ENCODE results near the gene FOXD4L3. TPM values are rescaled to one million over a fixed set of nuclear protein-coding genes. Genes with fewer than 3 reads are reported as not detected.
A peak's percentile ranks its signal among the peaks of the same experiment; 100 is the strongest.
"Not testable (repeated sequence)": the region's sequence is repeated elsewhere in the genome, so short reads cannot be mapped to it uniquely, and the experiment has no call there.

Gene FOXD4L3
- total RNA-seq, result not detected
- long read RNA-seq, result 0 reads

DNA sequence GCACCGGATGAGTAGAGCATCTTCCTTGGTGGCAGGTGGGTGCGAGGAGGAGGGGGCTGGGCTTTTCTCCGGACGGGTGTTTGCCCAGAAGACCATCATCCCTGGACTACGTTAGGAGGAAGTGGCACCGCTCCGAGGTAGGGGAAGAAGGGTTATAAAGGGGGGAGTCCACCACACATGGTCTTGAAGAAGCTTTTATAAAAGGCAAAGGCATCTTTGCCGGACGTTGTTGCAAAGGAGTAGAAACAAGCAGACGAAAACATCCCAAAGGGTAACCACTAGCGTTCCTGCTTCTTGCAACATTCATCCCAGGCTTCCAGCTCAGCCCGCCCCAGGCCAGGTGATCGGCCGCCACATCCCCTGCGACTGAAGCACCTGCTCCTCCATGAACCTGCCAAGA lies at the start of gene FOXD4L3:
FOXD4L3 (plus strand) TSS at position 301 of the 400 bp plus-strand sequence; CDS start at position 386, 85 bp downstream.
- ATAC-seq (ENCODE audit: poor library complexity); intact Hi-C loops (cut with DNase I); DNase-seq: not testable (repeated sequence)

DNA sequence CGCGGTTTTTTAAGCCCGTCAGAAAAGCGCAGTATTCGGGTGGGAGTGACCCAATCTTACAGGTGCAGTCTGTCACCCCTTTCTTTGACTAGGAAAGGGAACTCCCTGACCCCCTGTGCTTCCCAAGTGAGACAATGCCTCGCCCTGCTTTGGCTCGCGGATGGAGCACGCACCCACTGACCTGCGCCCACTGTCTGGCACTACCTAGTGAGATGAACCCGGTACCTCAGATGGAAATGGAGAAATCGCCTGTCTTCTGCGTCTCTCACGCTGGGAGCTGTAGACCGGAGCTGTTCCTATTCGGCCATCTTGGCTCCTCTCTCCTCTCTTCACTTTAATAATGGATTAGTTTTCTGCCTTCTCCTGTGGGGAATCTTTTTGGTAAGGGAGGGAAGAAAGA lies 21.6 kb upstream of the FOXD4L3 start:
- not testable (repeated sequence) for ATAC-seq (ENCODE audit: poor library complexity)
- peak; percentile 13 for DNase-seq

DNA sequence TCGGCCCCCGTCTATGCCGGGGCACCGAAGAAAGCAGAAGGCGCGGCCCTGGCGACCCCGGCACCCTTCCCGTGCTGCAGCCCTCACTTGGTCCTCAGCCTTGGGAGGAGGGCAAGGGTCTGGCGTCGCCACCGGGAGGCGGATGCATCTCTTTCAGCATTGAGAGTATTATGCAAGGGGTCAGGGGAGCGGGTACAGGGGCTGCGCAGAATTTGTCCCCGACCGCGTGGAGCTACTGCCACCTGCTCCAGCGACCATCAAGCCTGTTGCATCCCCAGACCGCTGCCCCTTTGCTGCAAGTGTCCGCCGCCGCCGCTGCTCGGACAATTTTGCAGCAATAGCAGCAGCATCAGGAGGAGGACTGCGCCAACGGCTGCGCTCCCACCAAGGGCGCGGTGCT lies 1.1 kb downstream of the FOXD4L3 start:
- DNase-seq; ATAC-seq (ENCODE audit: poor library complexity); intact Hi-C loops (cut with DNase I): not testable (repeated sequence)

More for the DNA sequence above, 21.6 kb upstream of the FOXD4L3 start:
- intact Hi-C loops (cut with DNase I), result not testable (repeated sequence)

DNA sequence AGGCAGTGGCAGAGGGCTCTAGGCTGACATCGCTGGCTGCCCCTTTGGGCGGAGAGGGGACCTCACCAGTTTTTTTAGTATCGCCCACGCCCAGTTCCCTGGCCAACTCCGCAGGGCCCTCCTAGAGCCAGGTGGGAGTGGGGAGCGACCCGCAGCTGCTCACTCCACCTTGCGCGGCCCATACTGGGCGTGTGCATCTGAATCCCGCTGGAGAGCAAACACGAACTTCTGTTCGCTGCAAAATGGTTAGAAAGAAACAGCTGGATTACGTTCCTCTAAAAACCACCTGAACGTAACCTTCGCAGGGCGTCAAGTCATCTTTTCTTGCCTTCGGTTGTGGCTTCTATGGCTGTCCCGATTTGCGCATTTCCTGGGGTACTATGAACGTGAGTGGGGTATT lies 1.5 kb downstream of the FOXD4L3 start:
- intact Hi-C loops (cut with DNase I), result not testable (repeated sequence)

DNA sequence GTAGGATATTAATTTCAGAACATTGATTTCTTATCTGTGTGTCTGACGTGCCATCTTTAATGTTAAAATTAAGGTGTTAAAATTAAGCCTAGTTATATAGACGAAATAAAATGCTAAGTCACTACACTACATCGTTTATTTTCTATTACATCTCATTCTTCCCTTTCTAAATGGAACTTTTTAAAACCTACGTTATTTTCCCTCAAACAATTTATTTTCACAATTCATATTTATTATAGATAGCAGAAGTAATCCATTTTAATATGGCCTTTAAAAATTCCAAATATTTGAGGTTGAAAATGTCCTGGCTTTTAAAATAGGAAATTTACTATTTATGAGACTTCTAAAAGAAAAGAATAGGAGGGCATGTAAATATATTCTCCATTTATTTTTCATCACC lies 2.1 kb downstream of the FOXD4L3 start:
- DNase-seq; ATAC-seq (ENCODE audit: poor library complexity); intact Hi-C loops (cut with DNase I): not testable (repeated sequence)

More for the DNA sequence above, 1.5 kb downstream of the FOXD4L3 start:
- not testable (repeated sequence) for ATAC-seq (ENCODE audit: poor library complexity); DNase-seq

DNA sequence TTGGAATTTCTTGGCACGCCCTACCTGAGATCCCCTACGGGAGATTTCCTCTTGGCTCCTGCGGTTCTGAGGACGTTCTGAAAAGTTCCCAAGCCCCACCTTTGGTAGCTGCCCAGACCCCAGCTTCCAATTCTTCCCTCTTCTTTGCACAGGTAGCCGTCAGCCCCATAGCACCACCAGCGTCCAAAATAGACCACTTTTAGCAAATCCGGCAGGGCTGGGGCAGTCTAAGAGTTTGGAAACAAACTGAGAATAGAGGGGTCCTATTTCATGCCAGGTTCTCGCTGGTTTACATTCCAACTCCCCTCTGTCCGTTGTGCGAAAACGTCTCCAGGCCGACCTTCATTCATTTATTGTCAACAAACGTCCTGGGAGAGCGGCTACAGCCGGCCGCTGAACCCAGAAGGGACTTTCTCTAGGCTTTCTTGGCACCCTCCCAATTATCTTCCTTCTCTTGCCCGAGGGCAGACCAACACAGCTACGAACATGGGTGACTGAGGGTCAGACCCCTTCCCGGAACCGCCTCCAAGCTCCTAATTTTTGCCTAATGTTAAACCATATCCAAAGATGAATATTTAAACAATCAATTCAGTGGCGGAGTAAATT lies 3.1 kb downstream of the FOXD4L3 start:
- DNase-seq; intact Hi-C loops (cut with DNase I); ATAC-seq (ENCODE audit: poor library complexity): not testable (repeated sequence)

DNA sequence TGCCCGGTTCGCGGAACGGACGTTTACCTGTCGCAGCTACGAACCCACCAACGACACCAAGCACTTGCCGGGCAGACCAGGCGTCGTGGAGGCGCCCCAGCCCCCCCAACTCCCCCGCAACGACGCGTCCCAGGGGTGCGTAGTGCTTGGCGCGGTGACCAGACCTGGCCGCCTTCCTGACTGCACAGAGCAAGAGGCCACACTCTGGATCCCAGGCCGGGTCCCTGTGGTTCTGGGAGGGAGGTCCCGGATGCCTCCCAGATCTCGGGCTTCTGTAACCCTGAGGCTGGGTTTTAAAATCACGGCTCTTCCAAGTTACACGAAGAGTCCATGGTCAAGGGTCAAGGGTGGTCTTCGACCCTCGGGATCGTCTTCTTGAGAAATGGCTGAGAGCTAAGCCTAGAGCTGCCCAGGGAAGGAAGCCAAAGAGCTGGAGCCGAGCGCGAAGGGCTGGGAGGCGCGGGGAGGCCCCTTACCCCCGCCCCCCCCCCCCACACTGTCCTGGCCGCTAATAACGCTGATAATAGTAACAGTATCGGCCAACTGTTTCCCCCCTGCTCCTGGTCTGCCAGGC lies 3.8 kb downstream of the FOXD4L3 start:
- ATAC-seq (ENCODE audit: poor library complexity), result peak; percentile 20
- DNase-seq; intact Hi-C loops (cut with DNase I): not testable (repeated sequence)

DNA sequence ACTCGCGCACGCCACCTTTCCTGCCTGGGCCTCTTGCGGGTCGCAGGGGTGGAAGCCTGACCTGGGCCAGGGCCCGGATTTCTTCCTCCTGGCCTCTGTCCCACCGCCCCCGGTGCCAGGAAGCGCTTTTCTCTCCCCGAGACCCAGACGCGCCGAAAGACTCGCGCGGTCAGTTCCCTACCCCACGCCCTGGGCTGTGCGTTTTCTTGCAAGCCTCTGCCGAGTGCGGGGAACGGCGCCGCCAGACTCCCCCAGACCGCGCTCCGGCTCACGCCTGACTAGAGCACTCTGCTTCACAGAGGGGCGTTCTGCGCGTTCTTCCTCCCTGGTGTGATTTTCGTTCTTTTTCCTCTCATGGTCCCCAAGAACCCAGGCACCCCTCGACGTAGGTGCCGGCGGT lies 4.5 kb downstream of the FOXD4L3 start:
- intact Hi-C loops (cut with DNase I); DNase-seq: not testable (repeated sequence)
- ATAC-seq (ENCODE audit: poor library complexity), result peak; percentile 55

DNA sequence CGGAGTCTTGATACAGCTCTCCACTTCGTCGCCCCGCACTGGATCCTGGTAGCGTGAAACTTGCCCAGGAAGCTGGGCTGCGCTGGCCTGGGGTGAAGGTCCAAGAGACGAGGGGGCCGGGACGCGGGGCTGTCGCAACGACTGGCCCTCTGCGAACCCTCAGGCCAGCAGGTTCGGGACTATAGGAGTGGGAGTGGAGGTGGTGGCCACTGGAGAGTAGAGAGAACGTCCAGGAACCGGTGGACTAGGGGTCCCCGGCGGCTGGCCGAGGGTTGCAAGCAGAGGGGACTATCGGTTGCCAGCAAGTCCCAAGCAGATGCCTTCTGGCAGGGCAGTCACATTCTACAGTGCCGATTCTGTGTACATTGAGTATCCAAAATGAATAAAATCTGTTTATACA lies 5.0 kb downstream of the FOXD4L3 start:
- peak; percentile 37 for DNase-seq
- ATAC-seq (ENCODE audit: poor library complexity), result peak; percentile 27
- intact Hi-C loops (cut with DNase I), result not testable (repeated sequence)

DNA sequence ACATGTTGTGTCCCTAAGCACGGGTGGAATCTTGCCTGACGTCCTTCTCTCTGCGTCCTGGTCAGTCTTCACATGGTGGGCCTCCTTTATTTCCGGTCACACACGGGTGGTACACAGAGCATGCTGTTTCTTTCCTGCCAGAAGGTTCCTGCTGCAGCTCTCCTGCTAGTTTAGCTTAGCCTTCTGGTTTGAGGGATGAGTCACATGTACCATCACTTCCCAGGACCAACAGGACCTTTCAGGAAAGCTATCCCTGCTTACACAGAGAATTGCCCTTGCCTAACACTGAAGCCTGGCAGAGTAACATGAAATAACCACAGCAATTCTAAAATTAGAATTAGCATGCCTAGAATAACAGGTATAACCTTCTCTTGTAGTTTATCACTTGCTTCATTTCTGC lies 8.5 kb downstream of the FOXD4L3 start:
- ATAC-seq (ENCODE audit: poor library complexity); DNase-seq; intact Hi-C loops (cut with DNase I): not testable (repeated sequence)

DNA sequence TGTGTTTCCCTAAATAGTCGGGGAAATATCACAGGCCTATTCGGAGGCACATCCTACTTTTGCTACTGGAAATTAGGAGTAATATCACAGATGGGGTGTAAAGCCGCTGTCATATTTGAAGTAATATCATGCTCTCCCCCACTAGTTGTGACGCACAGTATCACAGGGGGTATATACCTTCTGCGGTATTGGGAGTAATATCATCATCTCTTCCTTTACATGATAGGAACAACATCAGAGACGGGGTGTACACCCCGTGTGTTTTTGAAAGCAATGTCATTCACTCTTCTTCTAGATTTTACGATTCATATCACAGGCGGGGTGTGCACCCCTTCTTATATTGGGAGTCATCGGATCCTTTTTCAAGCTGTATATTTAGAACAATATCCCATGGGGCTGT lies 15.5 kb downstream of the FOXD4L3 start:
- DNase-seq; intact Hi-C loops (cut with DNase I); ATAC-seq (ENCODE audit: poor library complexity): not testable (repeated sequence)

DNA sequence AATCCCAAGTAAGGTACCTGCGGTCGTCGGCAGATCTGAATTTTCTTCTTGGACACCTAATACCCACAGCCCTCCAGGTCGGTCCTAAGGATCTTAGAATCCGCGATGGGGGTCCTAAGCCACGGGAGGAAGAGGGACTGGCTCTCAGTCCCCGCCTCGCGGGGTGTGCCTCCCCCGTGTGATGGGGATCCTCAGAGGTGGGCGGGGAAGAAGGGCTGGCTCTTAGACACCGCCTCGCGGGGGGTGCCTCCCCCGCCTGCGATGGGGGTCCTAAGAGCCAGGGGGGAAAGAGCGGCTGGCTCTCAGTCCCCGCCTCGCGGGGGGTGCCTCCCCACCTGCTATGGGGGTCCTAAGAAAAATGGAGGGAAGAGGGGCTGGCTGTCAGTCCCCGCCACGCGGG lies 21.1 kb downstream of the FOXD4L3 start:
- ATAC-seq (ENCODE audit: poor library complexity); intact Hi-C loops (cut with DNase I); DNase-seq: not testable (repeated sequence)

DNA sequence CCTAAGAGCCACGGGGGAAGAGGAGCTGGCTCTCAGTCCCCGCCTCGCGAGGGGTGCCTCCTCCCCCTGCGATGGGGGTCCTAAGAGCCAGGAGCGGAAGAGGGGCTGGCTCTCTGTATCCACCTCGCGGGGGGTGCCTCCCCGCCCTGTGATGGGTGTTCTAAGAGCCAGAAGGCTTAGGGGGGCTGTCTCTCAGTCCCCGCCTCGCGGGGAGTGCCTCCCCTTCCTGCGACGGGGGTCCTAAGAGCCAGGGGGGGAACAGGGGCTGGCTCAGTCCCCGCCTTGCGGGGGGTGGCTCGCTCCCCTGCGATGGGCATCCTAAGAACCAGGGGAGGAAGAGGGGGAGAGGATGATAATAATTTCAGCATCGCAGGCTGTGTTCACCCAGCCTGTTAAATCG lies 21.9 kb downstream of the FOXD4L3 start:
- ATAC-seq (ENCODE audit: poor library complexity); DNase-seq; intact Hi-C loops (cut with DNase I): not testable (repeated sequence)

DNA sequence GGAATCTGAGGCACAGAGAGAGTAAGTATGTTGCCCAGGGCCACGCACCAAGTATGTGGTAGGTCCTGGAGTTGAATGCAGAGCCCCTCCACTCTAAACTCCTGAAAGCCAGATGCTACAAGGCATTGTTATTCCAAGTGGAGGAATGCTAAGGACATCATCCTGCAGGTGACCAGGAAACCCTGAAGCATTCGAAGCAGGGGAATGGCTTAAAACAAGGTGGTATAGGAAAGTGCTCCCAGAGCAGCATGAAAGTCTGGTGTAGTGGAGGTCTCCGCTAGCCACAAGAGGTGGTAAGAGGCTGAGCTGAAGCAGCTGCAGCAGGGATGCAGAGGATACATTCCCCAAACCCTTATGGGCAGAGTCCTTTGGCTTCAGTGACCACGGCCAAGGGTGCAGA lies 26.4 kb downstream of the FOXD4L3 start:
- ATAC-seq (ENCODE audit: poor library complexity); DNase-seq; intact Hi-C loops (cut with DNase I): not testable (repeated sequence)

DNA sequence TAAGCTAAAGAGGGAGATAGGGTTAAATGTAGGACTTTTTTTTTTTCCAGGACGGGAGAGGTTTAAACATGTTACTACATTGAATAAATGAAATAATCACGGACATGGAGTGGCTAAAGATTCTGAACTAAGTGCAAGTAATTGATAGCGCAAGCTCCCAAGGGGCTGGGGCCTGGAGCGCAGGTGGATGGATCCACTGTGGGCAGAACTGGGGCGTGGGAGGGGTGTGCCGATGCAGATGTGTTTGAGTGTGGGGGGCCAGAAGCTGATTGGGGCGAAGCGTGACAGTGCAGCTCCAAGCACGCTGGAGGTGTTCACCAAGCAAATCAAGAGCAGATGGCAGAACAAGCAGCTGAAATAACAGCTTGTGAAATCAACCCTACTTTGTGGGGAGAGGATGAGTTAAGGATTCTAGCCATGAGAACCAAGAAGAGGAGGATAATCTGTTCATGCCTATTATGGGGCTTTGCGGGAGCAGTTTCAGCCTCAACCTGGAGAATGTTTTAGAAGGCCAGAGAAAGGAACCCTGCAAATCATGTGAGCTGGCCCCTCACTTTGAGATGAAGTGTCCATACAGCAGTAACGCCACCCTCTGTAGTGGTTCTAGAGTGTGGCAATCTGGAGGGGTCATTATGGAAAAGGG lies 28.0 kb downstream of the FOXD4L3 start:
- intact Hi-C loops (cut with DNase I); DNase-seq; ATAC-seq (ENCODE audit: poor library complexity): not testable (repeated sequence)

DNA sequence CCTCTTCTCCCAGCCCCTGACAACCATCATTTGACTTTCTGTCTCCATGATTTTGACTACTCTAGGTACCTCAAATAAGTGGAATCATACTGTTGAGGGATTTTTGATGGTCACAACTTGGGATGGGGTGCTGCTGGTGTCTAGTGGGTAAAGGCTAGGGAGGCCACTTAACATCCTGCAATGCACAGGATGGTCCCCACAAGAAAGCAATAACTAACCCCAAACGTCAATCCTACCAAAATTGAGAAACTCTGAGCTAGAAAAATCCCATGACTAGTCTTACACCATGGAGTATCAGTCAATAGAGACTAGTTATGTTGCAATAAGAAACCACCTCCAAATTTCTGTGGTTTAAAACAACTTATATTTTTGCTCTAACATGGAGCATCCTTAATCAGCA lies 29.5 kb downstream of the FOXD4L3 start:
- ATAC-seq (ENCODE audit: poor library complexity); DNase-seq; intact Hi-C loops (cut with DNase I): not testable (repeated sequence)

DNA sequence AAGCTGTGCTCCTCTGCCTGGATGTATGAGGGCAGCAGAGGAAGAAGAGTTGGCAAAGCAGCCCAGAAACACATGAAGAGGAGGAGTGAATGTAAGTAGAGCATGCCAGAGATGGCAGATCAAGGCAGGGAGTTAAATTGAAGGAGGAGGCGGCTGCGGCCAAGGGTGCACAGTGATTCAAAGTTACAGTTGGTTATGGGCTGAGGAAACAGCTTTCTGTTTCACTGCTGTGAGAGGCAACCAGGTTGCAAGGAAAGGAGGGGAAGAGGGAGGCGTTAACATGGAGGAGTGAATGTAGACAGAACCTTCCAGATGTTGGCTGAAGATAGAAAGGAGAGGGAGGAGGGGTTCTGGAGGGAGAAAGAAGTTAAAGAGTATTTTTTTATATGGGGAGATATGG lies 33.3 kb downstream of the FOXD4L3 start:
- intact Hi-C loops (cut with DNase I); DNase-seq; ATAC-seq (ENCODE audit: poor library complexity): not testable (repeated sequence)

DNA sequence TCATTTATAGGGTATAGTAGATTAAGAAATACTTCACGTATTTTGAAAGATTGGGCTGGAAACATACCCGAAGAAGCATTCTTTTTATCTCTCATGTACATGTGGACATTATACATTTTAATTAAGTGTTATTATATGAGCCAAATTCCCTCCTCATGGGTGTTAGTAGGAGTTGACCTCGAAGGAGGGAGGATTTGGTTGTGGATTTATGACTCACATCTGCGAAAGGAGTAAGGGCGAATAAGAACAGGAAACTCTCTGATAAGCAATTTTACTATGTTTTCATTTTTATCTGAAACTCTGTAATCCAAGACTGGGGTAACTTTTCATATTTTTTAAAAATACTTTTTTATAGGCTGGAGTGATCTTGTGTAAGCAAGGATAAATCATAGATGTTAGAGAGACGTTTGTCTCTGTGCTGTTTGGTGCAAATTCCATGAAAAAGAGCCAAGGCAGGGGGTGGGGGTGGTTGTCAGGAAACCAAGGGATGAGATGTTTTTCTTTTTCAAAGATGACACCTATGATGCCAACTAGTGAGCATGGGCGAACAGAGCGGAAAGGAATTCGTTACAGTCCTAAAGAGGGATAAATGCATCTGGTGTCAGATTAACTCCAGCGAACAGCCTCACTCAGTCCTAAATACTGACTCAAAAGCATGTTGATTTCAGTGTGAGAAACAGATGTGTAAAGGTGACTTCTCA lies 34.1 kb downstream of the FOXD4L3 start:
- ATAC-seq (ENCODE audit: poor library complexity); DNase-seq: not testable (repeated sequence)

DNA sequence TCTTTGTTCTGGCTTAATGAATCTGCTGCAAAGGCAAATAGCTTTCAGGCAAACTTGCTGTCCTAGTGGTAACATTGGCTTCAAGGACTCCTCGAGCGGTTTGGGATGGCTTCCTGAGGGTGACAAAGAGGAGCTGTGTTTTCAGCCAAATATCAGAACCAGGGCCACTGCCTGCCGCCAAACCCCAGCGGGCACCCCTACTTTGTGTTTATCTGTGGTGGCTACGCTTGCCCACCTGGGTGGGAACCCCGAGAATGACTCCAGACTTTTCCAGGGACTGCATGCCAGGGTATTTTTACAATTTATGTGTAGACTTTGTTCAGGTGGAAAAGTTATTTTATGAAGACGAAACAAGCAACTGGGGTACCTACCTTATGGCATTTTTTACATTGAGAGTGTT lies 35.3 kb downstream of the FOXD4L3 start:
- intact Hi-C loops (cut with DNase I); DNase-seq; ATAC-seq (ENCODE audit: poor library complexity): not testable (repeated sequence)

More for the DNA sequence above, 34.1 kb downstream of the FOXD4L3 start:
- intact Hi-C loops (cut with DNase I), result not testable (repeated sequence)
